ENCODE measurements around the gene FKBP2.
A peak's percentile ranks its signal among the peaks of the same experiment; 100 is the strongest.

The FKBP2 gene

GRCh38 chr11:64250415-64251015 lies 9.6 kb downstream of the FKBP2 start:
- peak; percentile 49 for DNase-seq

- no peak for DNase-seq
These were observed 10.3 kb downstream of the FKBP2 start, which contains the start of gene PLCB3 for GRCh38 chr11:64251016-64251752. PLCB3 (plus strand) TSS chr11:64251530; CDS start chr11:64251650, 120 bp downstream.

DNA sequence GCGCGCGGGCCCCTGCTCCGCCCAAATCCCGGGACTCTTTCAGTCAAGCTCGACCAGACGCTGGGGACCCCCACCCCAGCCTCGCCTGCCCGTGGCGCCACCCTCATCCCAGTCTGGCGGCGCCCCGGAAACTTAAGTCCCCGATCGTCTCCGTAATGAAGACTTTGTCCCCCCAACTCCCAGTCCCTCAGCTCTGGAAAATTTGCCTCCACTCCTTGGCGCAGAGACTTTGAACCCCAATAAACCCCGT lies 10.8 kb downstream of the FKBP2 start:
- DNase-seq, result no peak

- no peak for DNase-seq
These were observed 11.3 kb downstream of the FKBP2 start for GRCh38 chr11:64252003-64252872.

DNA sequence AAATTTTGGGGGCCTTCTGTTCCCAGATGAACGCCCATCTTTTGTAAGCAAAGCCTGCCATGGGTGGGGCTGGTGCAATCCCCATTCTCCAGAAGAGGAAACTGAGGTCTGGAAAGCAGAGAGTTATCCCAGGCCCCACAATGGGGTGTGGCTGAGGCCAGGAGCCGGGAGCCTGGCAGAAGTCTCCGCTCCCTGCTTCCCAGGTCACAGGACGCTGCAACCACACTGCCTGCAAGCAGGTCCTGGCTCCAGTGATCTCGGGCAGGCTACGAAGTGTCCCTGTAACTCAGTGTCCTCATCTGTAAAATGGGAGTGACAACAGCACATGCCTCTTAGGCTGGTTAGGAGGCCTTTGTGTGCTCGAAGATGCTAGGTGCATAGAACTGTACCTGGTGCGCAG lies 12.1 kb downstream of the FKBP2 start:
- DNase-seq, result no peak

GRCh38 chr11:64253481-64253880 lies 12.6 kb downstream of the FKBP2 start:
- DNase-seq, result no peak

GRCh38 chr11:64254326-64254725 lies 13.4 kb downstream of the FKBP2 start:
- no peak for DNase-seq

DNA sequence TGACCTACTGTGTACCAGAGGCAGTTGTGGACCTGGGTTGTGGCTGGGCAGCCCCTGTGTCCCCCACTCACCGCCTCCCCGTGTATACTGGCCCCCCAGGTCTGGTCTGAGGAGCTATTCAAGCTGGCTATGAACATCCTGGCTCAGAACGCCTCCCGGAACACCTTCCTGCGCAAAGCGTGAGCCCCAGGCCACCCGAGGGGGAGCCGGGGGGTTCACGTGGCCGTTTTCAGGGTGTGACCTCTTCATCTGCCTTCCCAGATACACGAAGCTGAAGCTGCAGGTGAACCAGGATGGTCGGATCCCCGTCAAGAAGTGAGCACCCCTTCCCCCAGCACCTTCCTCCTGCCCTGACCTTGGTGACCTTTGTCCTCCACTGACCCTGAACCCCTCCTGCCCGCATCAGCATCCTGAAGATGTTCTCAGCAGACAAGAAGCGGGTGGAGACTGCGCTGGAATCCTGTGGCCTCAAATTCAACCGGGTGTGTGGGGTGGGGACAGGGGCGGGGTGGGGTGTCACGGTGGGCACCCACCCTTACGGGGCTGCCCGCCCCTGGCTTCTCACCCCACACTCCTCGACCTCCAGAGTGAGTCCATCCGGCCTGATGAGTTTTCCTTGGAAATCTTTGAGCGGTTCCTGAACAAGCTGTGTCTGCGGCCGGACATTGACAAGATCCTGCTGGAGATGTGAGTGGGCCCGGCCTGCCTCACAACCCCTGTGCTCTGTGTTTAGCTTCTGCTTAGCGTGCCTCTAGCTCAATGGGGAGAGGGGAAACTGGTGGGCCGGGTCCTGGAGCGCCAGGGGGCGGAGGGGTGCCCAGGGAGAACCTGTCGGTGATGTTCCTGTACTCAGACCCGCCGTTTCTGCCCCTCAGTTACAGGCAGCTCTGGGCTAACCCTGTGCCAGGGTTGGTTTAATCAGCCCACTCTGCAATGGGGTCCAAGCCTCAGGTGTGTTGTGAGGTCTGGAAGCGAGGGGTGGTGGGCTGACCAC lies 14.5 kb downstream of the FKBP2 start:
- no peak for DNase-seq

DNA sequence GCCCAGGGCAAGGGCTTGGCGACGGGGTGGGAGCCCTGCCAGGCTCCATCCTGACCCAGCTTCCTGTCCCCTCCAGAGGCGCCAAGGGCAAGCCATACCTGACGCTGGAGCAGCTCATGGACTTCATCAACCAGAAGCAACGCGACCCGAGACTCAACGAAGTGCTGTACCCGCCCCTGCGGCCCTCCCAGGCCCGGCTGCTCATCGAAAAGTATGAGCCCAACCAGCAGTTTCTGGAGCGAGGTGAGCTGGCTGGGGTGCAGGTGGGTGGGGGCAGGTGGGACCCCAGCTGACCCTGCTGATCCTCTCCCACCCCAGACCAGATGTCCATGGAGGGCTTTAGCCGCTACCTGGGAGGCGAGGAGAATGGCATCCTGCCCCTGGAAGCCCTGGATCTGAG lies 15.4 kb downstream of the FKBP2 start:
- no peak for DNase-seq

GRCh38 chr11:64258356-64258755 lies 17.5 kb downstream of the FKBP2 start:
- DNase-seq, result no peak

DNA sequence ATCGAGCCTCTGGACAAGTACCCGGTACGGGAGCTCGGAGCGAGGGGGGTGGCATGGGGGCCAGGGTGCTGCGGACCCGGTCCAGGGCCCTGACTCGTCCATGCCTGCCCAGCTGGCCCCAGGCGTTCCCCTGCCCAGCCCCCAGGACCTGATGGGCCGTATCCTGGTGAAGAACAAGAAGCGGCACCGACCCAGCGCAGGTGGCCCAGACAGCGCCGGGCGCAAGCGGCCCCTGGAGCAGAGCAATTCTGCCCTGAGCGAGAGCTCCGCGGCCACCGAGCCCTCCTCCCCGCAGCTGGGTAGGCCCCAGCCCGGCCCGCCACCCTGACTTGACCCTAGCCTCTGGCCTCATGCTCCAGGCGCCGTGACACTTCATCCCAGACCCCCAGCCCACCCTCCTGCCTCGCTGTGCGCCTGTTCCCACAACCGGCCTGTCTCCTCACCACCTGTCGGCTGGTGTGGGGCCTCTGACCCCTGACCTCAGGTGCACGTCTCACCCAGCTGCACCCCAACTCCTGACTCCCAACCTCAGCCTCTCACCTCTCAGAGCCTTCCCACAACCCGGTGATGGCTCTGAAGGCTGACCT lies 18.1 kb downstream of the FKBP2 start:
- no peak for DNase-seq

DNA sequence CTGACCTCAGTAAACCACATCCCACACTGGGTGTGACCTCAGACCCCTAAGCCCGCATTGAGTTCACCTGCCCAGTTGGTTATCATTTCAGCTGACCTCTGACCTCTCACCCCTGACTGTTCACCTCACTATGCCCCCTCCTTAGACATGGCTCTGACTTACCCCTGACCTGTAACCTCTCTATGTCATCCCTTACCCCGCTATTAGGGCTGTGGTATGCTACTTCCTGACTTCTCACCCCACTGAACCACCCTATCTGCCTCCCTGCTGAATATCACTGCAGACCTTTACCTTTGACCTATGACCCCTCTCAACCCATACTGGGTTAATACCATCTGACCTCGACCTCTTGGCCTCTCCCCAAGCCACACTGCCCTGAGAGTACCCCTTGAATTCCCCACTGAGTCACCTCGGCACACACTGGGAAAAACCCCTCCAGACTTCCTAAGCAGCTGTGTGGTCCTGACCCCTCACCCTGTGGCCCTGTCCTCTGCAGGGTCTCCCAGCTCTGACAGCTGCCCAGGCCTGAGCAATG lies 18.7 kb downstream of the FKBP2 start:
- no peak for DNase-seq

DNA sequence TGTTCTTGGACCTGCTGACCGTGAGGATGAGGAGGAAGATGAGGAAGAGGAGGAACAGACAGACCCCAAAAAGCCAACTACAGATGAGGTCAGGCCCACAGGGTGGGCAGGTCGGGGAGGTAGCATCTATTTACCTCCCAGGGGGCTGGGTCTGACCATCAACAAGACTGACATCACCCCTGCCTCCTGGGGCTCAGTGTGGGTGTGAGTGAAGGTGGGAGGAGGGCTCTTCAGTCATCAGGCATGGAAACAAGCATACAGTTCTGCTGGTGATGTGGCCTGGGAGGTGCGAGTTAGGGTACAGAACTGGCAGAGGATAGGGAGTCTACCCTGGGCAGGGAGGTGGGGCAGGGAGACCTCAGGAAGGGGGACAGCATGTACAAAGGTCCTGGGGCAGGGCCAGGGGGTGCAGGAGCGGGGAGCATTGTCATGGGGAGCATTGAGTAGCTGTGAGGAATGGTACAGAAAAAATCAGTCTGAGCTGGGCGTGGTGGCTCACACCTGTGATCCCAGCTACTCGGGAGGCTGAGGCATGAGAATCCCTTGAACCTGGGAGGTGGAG lies 19.3 kb downstream of the FKBP2 start:
- no peak for DNase-seq

- no peak for DNase-seq
These were observed 20.7 kb downstream of the FKBP2 start for GRCh38 chr11:64261556-64262080.

GRCh38 chr11:64262271-64263002 lies 21.5 kb downstream of the FKBP2 start:
- DNase-seq, result no peak

DNA sequence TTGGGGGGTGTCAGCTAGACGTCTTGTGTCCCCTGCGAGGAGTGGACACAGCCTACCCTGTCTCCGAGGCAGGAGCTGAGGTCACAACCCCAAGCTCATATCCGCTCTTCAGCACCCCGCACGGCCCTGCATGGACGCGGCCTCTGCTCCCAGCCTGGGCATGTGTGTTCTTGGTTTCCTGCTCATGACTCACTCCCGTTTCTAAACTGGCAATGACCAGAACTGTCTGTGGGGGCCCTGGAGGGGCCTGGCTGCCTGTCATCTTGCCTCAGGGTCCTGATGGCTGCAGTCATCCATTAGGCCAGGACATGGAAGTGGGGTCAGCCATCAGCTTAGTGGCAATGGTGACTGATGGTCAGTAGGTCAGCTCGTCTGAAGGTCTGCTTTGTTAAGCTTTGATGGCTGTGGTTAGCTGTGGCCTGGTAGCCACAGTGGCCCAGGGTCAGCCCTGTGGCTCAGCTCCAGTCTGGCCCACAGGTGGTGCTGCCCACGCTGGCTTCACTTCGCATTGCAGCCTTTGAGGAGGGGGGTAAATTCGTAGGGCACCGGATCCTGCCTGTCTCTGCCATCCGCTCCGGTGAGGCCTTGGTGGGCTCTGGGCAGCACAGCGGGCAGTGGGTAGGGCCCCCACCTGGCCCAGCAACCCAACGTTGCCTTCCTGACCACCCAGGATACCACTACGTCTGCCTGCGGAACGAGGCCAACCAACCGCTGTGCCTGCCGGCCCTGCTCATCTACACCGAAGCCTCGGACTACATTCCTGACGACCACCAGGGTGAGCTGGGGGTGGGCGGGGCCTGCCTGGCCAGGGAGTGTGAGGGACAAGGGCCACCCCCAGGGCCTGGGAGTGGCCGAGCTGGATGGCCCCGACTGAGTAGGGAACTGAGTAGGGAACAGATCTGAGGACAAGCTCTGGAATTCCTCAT lies 22.4 kb downstream of the FKBP2 start:
- no peak for DNase-seq

DNA sequence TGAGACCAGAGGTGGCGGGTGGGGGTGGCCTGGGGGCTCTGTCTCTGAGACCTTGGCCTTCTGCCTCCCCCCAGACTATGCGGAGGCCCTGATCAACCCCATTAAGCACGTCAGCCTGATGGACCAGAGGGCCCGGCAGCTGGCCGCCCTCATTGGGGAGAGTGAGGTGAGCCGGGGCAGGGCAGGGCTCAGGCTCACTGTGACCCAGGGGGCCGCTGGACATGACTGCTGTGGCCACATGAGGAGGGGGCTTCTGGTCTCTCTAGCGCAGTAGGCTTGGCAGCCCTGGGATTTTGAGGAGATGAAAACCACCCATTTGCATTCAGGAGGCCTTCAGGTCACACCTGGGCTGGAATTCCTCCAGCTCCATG lies 23.0 kb downstream of the FKBP2 start:
- no peak for DNase-seq

DNA sequence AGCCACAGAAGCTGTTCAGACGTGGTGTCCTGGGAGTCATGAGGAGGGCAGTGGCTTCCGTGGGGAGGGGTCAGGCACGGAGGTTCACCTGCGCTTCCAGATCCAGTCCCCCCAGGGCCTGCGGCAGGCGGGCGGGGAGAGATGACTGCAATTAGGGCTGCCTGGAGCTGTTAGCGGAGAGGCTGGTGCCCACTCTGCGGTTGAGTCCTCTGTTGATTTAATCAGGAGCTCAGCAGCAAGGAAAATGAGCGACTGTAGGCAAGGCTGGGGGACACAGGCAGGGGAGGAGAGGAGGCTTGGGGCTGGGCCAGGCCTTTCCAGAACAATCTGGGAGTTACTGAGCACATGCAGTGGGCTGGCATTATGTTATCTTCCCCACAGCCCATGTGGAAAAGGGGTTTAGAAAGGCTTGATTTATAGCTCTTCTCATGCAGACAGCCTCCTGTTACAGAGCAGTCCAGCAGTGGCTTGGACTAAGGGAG lies 23.5 kb downstream of the FKBP2 start:
- no peak for DNase-seq
